PC-9 (cell line): ENCODE measurements around the gene PEX14. TPM values are rescaled to one million over a fixed set of nuclear protein-coding genes. Genes with fewer than 3 reads are reported as not detected.

ENCODE experiments used
- BruUV-seq: library from RNA; stranded (reverse); fragments of 400-500 nt; replicated peaks from 2 replicates; lab custom pipeline; 2021; lab: Mats Ljungman, UMichigan
- CTCF ChIA-PET: fragments of 300-600 bp; sonication (Branson Sonifier 250); formaldehyde crosslinking; loops from one replicate; lab custom pipeline; 2022; ENCODE audit warnings: antibody characterized with exemption; lab: Charles Lee
- POLR2A ChIA-PET: fragments of 300-600 bp; sonication (Branson Sonifier 250); formaldehyde crosslinking; loops from one replicate; lab custom pipeline; 2022; ENCODE audit warnings: antibody characterized with exemption; ENCODE audit not compliant: unreplicated experiment; lab: Charles Lee
- DNase-seq, 2 experiments: peaks; one replicate each; pipeline versions ENCODE4 v3.0.0 to v3.0.0-alpha.2; 2015 to 2022; ENCODE audit warnings: mixed read lengths in 1 of 2
- H2AFZ ChIP-seq: fragments of 200-600 bp; sonication (generic); 2 replicates; pipeline ENCODE4 v1.8.1; 2017; ENCODE audit warnings: antibody characterized with exemption
- H3F3A ChIP-seq: fragments of 200-600 bp; sonication (generic); 2 replicates; pipeline ENCODE4 v1.8.1; 2017; ENCODE audit warnings: antibody characterized with exemption, mild to moderate bottlenecking, low read depth; ENCODE audit not compliant: insufficient read depth
- H3K27ac ChIP-seq: fragments of 200-600 bp; sonication (generic); 2 replicates; pipeline ENCODE4 v1.6.1; 2016; ENCODE audit warnings: mixed run types
- H3K27me3 ChIP-seq: fragments of 200-600 bp; sonication (generic); 2 replicates; pipeline ENCODE4 v1.6.1; 2016; ENCODE audit warnings: low read depth, mixed run types; ENCODE audit not compliant: insufficient read depth
- H3K36me3 ChIP-seq: fragments of 200-600 bp; sonication (generic); 2 replicates; pipeline ENCODE4 v1.6.1; 2016; ENCODE audit warnings: low read depth, mixed run types
- H3K4me1 ChIP-seq: fragments of 200-600 bp; sonication (generic); replicated peaks from 2 replicates; pipeline ENCODE4 v1.6.1; 2016; ENCODE audit warnings: mixed run types; ENCODE audit not compliant: insufficient read depth
- H3K4me2 ChIP-seq: fragments of 200-600 bp; sonication (generic); 2 replicates; pipeline ENCODE4 v1.6.1; 2017; ENCODE audit warnings: mixed run types
- H3K4me3 ChIP-seq: fragments of 200-600 bp; sonication (generic); 2 replicates; pipeline ENCODE4 v1.6.1; 2016; ENCODE audit warnings: mixed run types
- H3K79me2 ChIP-seq: fragments of 200-600 bp; sonication (generic); 2 replicates; pipeline ENCODE4 v1.6.1; 2017; ENCODE audit warnings: low read depth, mixed run types
- H3K9me2 ChIP-seq: fragments of 200-600 bp; sonication (generic); 2 replicates; pipeline ENCODE4 v1.8.1; 2017; ENCODE audit warnings: mild to moderate bottlenecking; ENCODE audit not compliant: insufficient read depth
- H3K9me3 ChIP-seq: fragments of 200-600 bp; sonication (generic); 2 replicates; pipeline ENCODE4 v1.8.1; 2016; ENCODE audit warnings: low read depth; ENCODE audit not compliant: insufficient read depth
- H4K20me1 ChIP-seq: fragments of 200-600 bp; sonication (generic); 2 replicates; pipeline ENCODE4 v1.8.1; 2017; ENCODE audit not compliant: insufficient read depth
- CTCF ChIP-seq: fragments of 200-600 bp; sonication (generic); conservative IDR thresholded peaks from 2 replicates; pipeline ENCODE4 v1.6.1; 2017; ENCODE audit warnings: mixed run types, antibody characterized with exemption, mild to moderate bottlenecking, moderate library complexity
- EZH2 ChIP-seq: fragments of 200-600 bp; sonication (generic); IDR thresholded peaks from 2 replicates; pipeline ENCODE4 v1.8.0; 2017; ENCODE audit warnings: antibody characterized with exemption, low read depth
- intact Hi-C: fragments of 100-400 bp; cut with micrococcal nuclease; formaldehyde crosslinking; loops from one replicate; pipeline ENCODE4 v1.10.0; 2022; ENCODE audit not compliant: unreplicated experiment
- total RNA-seq: library from RNA; stranded (reverse); gene quantifications from 2 replicates; pipeline ENCODE4 v1.2.3, GENCODE V29; 2021

Gene PEX14
- total RNA-seq, 1 experiment from 2014 or later = 28.3 TPM

DNA sequence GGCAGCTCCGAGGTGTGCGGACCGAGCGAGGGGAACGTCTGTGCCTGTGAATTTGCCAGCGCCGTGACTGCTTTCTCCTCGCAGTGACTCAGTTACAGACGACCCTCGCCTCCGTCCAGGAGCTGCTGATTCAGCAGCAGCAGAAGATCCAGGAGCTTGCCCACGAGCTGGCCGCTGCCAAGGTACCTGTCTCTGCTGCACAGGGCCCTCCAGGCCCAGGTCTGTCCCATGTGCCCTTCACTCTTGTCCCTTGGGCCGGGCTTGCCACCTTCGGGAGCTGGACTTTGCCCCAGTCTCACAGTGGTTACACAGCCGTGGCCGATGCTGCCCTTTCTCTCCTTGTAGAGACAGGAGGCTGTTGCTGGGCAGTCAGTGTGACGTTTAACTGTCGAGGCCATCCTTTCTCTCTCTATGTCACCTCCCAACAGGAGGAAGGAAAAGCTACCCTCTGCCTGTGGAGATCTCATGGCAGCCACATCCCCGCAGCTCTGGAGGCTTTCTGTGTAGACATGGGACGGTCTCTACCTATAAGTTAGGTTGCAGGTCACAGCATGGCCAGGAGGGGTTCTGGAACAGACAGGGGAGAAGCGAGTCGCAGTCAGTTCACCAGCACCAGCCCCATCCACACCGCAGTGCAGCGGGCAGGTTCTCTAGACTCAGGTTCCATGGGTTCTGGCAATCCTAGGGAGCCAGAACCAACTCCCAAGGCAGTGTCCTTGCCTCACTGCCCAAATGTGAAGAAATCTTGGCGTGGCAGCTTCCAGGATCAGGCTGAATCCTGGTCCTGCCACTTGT lies 149.7 kb downstream of the PEX14 start:
- no peaks in the 10 kb centered on the region for H3K36me3 ChIP-seq
- BruUV-seq = no TSS peak
- no peaks in the 10 kb centered on the region for H3K9me2 ChIP-seq
- TF ChIP-seq EZH2 (no peak), CTCF (no peak)
- POLR2A ChIA-PET = no interaction called here
- no peaks in the 10 kb centered on the region for H3K9me3 ChIP-seq
- H3K4me2 ChIP-seq = no peak overlapping the region
- H4K20me1 ChIP-seq = no peaks in the 10 kb centered on the region
- no peaks in the 10 kb centered on the region for H3K4me1 ChIP-seq
- H3K4me3 ChIP-seq = no peak overlapping the region
- intact Hi-C loops = no loop called here
- CTCF ChIA-PET = no interaction called here
- H3K79me2 ChIP-seq = no peaks in the 10 kb centered on the region
- H3F3A ChIP-seq = no peaks in the 10 kb centered on the region
- no peak overlapping the region for H2AFZ ChIP-seq
- no peak for DNase-seq
- no peaks in the 10 kb centered on the region for H3K27me3 ChIP-seq
- H3K27ac ChIP-seq = no peak overlapping the region

GRCh38 chr1:10625076-10625475 lies 150.3 kb downstream of the PEX14 start:
- no peaks in the 10 kb centered on the region for H3K79me2 ChIP-seq
- DNase-seq = no peak
- no peak overlapping the region for H2AFZ ChIP-seq
- H3K9me3 ChIP-seq = no peaks in the 10 kb centered on the region
- POLR2A ChIA-PET = no interaction called here
- H3K4me2 ChIP-seq = no peak overlapping the region
- H3K4me1 ChIP-seq = no peaks in the 10 kb centered on the region
- BruUV-seq = no TSS peak
- H3F3A ChIP-seq = no peaks in the 10 kb centered on the region
- H3K27me3 ChIP-seq = no peaks in the 10 kb centered on the region
- H3K36me3 ChIP-seq = no peaks in the 10 kb centered on the region
- intact Hi-C loops = no loop called here
- H4K20me1 ChIP-seq = no peaks in the 10 kb centered on the region
- no peaks in the 10 kb centered on the region for H3K9me2 ChIP-seq
- no peak overlapping the region for H3K4me3 ChIP-seq
- no peak overlapping the region for H3K27ac ChIP-seq
- TF ChIP-seq EZH2 (no peak), CTCF (no peak)
- CTCF ChIA-PET = no interaction called here

DNA sequence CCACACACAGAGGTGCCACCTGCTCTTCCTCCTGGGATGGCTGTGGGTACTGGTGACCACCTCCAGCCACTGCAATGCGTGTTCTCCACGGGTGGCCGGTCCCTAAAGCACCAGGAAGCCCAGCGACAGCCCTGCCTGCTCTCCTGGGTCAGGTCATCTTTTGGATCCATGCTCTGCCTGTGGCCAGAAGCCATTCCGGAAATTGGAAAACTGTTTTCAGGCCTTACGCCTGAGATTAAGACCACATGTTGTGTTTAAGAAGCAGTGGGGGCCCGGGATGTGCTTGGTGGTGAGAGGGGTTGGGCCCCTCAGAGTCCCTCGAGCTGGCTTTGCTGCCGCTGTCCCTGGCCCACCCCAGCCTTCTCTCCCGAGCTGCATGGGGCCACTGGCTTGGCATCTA lies 150.8 kb downstream of the PEX14 start:
- no peak for DNase-seq
- POLR2A ChIA-PET = no interaction called here
- no peak overlapping the region for H3K4me2 ChIP-seq
- H3K79me2 ChIP-seq = no peaks in the 10 kb centered on the region
- H2AFZ ChIP-seq = no peak overlapping the region
- no peaks in the 10 kb centered on the region for H3F3A ChIP-seq
- TF ChIP-seq EZH2 (no peak), CTCF (no peak)
- CTCF ChIA-PET = no interaction called here
- intact Hi-C loops = no loop called here
- no TSS peak for BruUV-seq
- H3K9me3 ChIP-seq = no peaks in the 10 kb centered on the region
- no peaks in the 10 kb centered on the region for H4K20me1 ChIP-seq
- H3K4me3 ChIP-seq = no peak overlapping the region
- no peaks in the 10 kb centered on the region for H3K9me2 ChIP-seq
- no peaks in the 10 kb centered on the region for H3K27me3 ChIP-seq
- H3K36me3 ChIP-seq = no peaks in the 10 kb centered on the region
- H3K27ac ChIP-seq = no peak overlapping the region
- H3K4me1 ChIP-seq = no peaks in the 10 kb centered on the region
